Lower leg skin (tissue), 4 donors: Measurements from ENCODE around the gene CHST15. TPM values are rescaled to one million over a fixed set of nuclear protein-coding genes. Genes with fewer than 3 reads are reported as not detected.

ENCODE experiments used
- DNase-seq, 2 donors: peaks; one replicate each; pipeline ENCODE4 v3.0.0-alpha.2; 2019; ENCODE audit warnings: low spot score in 2 of 2
- H3K4me3 ChIP-seq: fragments of 200-600 bp; sonication (generic); 2 replicates; pipeline ENCODE4 v1.5.1; 2017; ENCODE audit warnings: mild to moderate bottlenecking, low read depth; ENCODE audit not compliant: poor library complexity, severe bottlenecking
- POLR2A ChIP-seq, 2 donors: fragments of 450-650 bp; IDR thresholded peaks; one replicate each; pipeline ENCODE4 v1.6.1; 2016 to 2017; ENCODE audit warnings: antibody characterized with exemption in 2 of 2, mild to moderate bottlenecking in 1 of 2, moderate library complexity in 1 of 2
- WGBS, 2 donors: methylation state at CpG; one replicate each; pipeline ENCODE4 v1.1.5; 2018; 5-methylcytosine and 5-hydroxymethylcytosine counted together
- intact Hi-C: fragments of 100-400 bp; cut with DNase I; formaldehyde crosslinking; loops from one replicate; pipeline ENCODE4 v1.15.0; 2023; ENCODE audit warnings: low total_unique reads
- total RNA-seq, 4 donors: library from RNA; depleted of rRNA; stranded (reverse); fragments of >200 nt; gene quantifications; one replicate each; pipeline ENCODE4 v1.1.0, GENCODE V29; 2016
- TF ChIP-seq, protein P1 (sequence below), 3 donors: fragments of 450-650 bp; IDR thresholded peaks; one replicate each; pipeline ENCODE4 v1.5.1; 2016; ENCODE audit warnings: antibody characterized with exemption in 3 of 3, mild to moderate bottlenecking in 3 of 3, moderate library complexity in 2 of 3

CHST15 gene
- total RNA-seq, 4 donors from 2014 or later, result 17.6 to 29.8 (median 19.4) TPM

DNA sequence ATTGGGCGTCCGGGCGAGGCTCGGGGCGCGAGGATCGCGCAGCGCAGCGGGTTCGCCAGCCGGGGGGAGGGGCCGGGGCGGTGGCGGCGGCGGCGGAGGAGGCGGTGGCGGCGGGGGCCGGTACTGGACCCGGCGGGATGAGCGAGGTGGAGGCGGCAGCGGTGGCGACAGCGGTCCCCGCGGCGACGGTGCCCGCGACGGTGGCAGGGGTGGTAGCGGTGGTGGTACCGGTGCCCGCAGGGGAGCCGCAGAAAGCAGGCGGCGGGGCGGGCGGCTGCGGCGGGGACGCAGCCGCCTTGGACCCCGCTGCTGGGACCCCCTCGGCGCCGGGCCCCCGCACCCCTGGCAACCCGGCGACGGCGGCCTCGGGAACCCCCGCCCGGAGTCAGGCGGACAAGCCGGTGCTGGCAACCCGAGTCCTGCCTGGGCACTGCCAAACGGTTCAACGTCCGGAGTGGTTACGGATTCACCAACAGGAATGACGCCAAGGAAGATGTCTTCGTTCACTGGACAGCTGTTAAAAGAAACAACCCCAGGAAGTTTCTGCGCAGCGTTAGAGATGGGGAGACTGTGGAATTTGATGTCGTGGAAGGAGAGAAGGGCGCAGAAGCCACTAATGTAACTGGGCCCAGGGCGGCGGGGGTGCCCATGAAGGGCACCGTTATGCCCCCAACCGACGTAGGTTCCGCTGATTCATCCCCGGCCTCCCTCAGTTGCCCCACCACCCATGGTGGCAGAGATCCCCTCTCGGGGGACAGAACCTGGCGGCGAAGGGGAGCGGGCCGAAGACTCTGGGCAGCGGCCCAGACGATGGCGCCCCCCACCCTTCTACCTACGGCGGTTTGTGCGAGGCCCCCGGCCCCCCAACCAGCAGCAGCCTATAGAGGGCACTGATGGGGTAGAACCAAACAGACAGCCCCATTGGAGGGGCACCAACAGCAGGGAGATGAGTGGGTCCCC lies 101.5 kb downstream of the CHST15 start:
- intact Hi-C loops, result no loop called here
- TF ChIP-seq POLR2A (IDR thresholded peaks at IDR 0.05), result no peak
- TF ChIP-seq, protein P1, sequence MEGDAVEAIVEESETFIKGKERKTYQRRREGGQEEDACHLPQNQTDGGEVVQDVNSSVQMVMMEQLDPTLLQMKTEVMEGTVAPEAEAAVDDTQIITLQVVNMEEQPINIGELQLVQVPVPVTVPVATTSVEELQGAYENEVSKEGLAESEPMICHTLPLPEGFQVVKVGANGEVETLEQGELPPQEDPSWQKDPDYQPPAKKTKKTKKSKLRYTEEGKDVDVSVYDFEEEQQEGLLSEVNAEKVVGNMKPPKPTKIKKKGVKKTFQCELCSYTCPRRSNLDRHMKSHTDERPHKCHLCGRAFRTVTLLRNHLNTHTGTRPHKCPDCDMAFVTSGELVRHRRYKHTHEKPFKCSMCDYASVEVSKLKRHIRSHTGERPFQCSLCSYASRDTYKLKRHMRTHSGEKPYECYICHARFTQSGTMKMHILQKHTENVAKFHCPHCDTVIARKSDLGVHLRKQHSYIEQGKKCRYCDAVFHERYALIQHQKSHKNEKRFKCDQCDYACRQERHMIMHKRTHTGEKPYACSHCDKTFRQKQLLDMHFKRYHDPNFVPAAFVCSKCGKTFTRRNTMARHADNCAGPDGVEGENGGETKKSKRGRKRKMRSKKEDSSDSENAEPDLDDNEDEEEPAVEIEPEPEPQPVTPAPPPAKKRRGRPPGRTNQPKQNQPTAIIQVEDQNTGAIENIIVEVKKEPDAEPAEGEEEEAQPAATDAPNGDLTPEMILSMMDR (IDR thresholded peaks at IDR 0.05), result no peak
- peak in 1 of 2 donors; percentile 84 for DNase-seq
- H3K4me3 ChIP-seq, result no peak overlapping the region
- WGBS, 2 donors, result 21 to 35% methylated on average over 46 to 86 of the region's 92 CpGs

DNA sequence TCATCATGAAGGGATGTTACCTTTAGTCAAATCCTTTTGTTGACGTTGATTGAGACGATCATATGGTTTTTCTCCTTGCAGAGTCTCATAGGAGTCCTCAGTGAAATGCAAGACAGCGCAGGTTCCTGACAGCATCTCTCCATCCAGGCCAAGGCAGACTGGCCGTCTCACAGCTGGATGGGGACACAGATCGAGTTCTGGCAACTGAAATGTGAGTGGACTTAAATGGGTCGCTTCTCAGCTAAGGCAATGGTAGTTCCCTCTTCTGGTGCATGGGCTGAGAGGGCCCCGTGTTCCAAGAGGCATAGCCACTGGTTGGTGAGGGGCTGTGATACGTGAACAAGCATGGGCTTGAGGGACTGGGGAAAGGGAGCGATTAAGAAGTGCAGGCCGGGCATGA lies 102.5 kb downstream of the CHST15 start:
- WGBS, 2 donors, result 77 to 79% methylated on average over 10 of the region's 10 CpGs
- TF ChIP-seq POLR2A (IDR thresholded peaks at IDR 0.05), result no peak
- TF ChIP-seq, protein P1 (IDR thresholded peaks at IDR 0.05), result no peak
- H3K4me3 ChIP-seq, result no peak overlapping the region
- DNase-seq, result no peak
- intact Hi-C loops, result no loop called here

DNA sequence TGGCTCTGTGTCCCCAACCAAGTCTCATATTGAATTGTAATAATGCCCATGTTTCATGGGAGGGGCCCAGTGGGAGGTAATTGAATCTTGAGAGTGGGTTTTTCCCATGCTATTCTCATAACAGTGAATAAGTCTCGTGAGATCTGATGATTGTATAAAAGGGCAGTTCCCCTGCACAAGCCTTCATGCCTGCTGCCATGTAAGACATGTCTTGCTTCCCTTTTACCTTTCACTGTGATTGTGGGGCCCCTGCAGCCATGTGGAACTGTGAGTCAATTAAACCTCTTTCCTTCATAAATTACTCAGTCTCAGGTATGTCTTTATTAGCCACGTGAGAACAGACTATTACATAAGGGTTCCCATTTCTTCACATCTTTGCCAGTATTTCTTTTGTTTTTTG lies 104.7 kb downstream of the CHST15 start:
- TF ChIP-seq POLR2A (IDR thresholded peaks at IDR 0.05), result no peak
- TF ChIP-seq, protein P1 (IDR thresholded peaks at IDR 0.05), result no peak
- WGBS, 2 donors, result 56 to 60% methylated on average over 2 of the region's 2 CpGs
- H3K4me3 ChIP-seq, result no peak overlapping the region
- intact Hi-C loops, result no loop called here
- no peak for DNase-seq

DNA sequence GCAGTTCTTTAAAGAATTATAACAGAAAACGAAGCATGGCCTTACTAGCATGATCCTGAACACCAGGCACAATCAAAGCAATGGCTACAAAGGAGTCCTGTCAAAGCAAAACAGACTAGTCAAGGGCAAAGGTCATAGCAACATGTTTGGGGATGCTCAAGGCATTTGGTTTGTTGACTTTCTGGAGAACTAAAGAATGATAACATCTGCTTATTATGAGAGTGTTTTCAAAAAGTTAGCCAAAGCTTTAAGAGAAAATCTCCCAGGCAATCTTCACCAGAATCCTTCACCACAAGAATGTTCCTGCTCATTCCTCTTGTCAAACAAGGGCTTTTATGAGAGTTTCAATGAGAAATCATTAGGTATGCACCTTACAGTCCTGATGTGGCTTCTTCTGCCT lies 106.7 kb downstream of the CHST15 start:
- intact Hi-C loops, result no loop called here
- H3K4me3 ChIP-seq, result no peak overlapping the region
- TF ChIP-seq, protein P1 (IDR thresholded peaks at IDR 0.05), result no peak
- no peak for TF ChIP-seq POLR2A (IDR thresholded peaks at IDR 0.05)
- 0 to 15% methylated on average over 1 of the region's 1 CpG for WGBS, 2 donors
- no peak for DNase-seq

DNA sequence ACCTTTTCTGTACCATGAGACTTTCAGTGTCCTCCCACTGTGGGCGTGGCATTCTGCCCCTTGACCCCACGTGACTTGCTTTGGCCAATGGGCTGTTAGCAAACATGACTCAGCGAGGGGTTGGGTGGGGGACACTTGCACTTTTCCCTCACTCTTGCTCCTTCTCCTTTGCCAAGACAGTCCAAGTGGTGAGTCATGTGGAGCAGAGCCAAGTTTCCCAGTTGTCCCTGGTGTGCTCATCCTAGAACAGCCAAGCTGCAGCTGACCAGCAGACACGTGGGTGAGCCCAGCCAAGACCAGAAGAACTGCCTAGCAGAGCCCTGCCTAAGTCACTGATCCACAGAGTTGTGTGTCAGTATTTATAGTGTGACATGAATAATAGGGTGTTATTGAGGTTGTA lies 119.0 kb downstream of the CHST15 start:
- TF ChIP-seq POLR2A (IDR thresholded peaks at IDR 0.05), result no peak
- TF ChIP-seq, protein P1 (IDR thresholded peaks at IDR 0.05), result no peak
- DNase-seq, result no peak
- 66 to 68% methylated on average over 4 of the region's 4 CpGs for WGBS, 2 donors
- H3K4me3 ChIP-seq, result no peak overlapping the region
- intact Hi-C loops, result no loop called here
